Ishikawa (cell line): ENCODE results near the gene TMEM132E.

ENCODE experiments used
- CEBPB ChIP-seq: IDR thresholded peaks from 2 replicates; pipeline ENCODE4 v1.6.1; 2012
- CREB1 ChIP-seq: IDR thresholded peaks from 2 replicates; pipeline ENCODE4 v1.6.1; 2012; ENCODE audit warnings: low read depth
- EGR1 ChIP-seq: IDR thresholded peaks from 2 replicates; pipeline ENCODE4 v1.6.1; 2012
- EP300 ChIP-seq: IDR thresholded peaks from 2 replicates; pipeline ENCODE4 v1.6.1; 2012; ENCODE audit warnings: borderline replicate concordance
- FOXM1 ChIP-seq: IDR thresholded peaks from 2 replicates; pipeline ENCODE4 v1.6.1; 2012; ENCODE audit warnings: low read depth, borderline replicate concordance
- YY1 ChIP-seq: IDR thresholded peaks from 2 replicates; pipeline ENCODE4 v1.6.1; 2012; ENCODE audit warnings: low read depth
- ZBTB7A ChIP-seq: IDR thresholded peaks from 2 replicates; pipeline ENCODE4 v1.6.1; 2012; ENCODE audit warnings: low read depth
- TF ChIP-seq, protein P1 (sequence below): IDR thresholded peaks from 2 replicates; pipeline ENCODE4 v1.6.1; 2012
- TF ChIP-seq, protein P2 (sequence below): IDR thresholded peaks from 2 replicates; pipeline ENCODE4 v1.6.1; 2012; ENCODE audit warnings: low read depth, mild to moderate bottlenecking

DNA sequence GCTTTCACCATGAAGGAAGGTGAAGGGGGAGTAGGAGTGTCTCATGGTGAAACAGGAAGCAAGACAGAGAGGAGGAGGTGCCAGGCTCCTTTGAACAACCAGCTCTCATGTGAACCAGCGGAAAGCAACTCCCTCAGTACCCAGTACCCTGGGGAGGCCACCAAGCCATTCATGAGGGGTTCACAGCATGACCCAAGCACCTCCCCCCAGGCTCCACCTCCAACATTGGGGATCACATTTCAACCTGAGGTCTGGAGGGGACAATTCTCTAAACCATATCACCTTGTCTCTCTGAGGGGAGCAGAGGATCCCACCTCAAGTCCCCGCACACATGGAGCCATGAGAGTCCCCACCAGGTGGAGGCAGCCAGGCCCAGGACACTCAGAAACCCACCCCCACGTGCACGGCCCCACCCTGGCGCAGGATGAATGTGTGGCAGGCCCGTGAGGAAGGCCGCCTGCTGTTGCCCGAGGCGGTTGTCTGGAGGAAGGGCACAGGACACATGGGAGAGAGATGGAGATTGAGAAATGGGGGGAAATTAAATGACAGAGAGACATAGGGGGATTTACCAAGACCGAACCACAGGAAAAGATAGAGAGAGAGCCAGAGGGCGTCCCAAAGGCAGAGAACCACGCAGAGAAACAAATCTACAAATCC, 85.9 kb downstream of the TMEM132E start:
- TF ChIP-seq ZBTB7A = no peak
- TF ChIP-seq EGR1 = no peak
- TF ChIP-seq EP300 = no peak
- TF ChIP-seq CEBPB = no peak
- TF ChIP-seq, protein P1, sequence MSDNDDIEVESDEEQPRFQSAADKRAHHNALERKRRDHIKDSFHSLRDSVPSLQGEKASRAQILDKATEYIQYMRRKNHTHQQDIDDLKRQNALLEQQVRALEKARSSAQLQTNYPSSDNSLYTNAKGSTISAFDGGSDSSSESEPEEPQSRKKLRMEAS = no peak
- TF ChIP-seq CREB1 = no peak
- no peak for TF ChIP-seq FOXM1
- no peak for TF ChIP-seq YY1
- TF ChIP-seq, protein P2, sequence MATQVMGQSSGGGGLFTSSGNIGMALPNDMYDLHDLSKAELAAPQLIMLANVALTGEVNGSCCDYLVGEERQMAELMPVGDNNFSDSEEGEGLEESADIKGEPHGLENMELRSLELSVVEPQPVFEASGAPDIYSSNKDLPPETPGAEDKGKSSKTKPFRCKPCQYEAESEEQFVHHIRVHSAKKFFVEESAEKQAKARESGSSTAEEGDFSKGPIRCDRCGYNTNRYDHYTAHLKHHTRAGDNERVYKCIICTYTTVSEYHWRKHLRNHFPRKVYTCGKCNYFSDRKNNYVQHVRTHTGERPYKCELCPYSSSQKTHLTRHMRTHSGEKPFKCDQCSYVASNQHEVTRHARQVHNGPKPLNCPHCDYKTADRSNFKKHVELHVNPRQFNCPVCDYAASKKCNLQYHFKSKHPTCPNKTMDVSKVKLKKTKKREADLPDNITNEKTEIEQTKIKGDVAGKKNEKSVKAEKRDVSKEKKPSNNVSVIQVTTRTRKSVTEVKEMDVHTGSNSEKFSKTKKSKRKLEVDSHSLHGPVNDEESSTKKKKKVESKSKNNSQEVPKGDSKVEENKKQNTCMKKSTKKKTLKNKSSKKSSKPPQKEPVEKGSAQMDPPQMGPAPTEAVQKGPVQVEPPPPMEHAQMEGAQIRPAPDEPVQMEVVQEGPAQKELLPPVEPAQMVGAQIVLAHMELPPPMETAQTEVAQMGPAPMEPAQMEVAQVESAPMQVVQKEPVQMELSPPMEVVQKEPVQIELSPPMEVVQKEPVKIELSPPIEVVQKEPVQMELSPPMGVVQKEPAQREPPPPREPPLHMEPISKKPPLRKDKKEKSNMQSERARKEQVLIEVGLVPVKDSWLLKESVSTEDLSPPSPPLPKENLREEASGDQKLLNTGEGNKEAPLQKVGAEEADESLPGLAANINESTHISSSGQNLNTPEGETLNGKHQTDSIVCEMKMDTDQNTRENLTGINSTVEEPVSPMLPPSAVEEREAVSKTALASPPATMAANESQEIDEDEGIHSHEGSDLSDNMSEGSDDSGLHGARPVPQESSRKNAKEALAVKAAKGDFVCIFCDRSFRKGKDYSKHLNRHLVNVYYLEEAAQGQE = no peak
